ENCODE results near the gene PSMC3. TPM values are rescaled to one million over a fixed set of nuclear protein-coding genes. Genes with fewer than 3 reads are reported as not detected.

The PSMC3 gene
- total RNA-seq, 1 donor from 2014 or later: 126 TPM

GRCh38 chr11:47394322-47395222 lies 31.7 kb downstream of the PSMC3 start:
- peak; percentile 95 to 97 for DNase-seq (ENCODE audit: low read depth in 2 of 2)

DNA sequence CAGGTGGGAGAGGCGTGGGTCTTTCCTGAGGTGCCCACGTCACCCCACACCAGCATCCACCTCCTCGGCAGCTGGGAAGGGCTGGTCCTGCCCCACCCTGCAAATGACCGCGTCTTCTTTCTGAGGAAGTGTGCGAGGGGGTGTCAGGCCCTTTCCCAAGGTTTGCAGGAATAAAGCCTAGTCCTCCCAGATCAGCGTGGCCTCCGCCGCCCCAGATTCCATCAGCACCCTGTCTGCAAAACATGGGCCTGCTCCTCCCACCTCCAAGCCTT lies 32.3 kb downstream of the PSMC3 start:
- DNase-seq (ENCODE audit: low read depth in 2 of 2): no peak

DNA sequence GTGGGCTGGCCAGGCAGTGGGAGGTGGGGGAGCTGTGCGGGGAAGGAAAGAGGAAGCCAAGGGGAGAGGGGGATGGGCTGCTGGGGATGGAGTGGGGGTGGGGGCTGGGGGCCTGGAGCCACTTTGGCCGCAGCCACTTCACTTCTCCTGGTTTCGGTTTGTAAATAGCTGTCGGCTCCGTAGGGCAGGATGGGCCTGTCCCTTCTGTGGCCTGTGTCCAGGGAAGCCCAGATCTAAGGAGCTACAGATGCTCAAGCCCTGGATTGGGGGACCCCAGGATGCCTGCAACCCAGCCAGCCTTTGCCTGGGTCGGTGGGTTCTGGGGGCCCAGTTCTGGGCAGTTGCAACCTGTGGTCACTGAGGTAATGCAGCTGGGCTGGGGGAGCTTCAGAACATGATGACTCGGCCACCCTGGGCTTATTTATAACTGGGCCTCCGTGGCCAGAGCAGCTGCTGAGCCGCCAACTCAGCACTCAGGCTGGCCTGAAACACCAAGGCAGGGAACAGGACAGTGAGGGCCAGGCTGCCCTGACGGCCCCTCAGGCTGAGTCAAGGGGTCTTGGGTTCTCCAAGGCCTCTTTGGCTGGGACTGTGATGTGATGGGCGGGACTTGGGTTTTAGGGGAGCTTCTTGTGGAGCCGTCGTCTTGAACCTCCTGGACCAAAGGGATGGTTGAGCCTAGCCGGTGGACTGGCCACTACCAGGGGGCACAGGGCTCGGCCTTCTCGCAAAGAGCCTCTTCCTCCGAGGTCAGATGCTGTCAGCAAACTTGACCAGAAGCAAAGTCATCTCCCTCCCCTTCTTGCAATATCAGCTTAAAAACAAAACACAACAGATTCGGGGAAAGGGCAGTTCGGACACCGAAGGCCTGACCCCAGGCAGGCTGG lies 32.8 kb downstream of the PSMC3 start:
- peak; percentile 42 to 67 for DNase-seq (ENCODE audit: low read depth in 2 of 2)

DNA sequence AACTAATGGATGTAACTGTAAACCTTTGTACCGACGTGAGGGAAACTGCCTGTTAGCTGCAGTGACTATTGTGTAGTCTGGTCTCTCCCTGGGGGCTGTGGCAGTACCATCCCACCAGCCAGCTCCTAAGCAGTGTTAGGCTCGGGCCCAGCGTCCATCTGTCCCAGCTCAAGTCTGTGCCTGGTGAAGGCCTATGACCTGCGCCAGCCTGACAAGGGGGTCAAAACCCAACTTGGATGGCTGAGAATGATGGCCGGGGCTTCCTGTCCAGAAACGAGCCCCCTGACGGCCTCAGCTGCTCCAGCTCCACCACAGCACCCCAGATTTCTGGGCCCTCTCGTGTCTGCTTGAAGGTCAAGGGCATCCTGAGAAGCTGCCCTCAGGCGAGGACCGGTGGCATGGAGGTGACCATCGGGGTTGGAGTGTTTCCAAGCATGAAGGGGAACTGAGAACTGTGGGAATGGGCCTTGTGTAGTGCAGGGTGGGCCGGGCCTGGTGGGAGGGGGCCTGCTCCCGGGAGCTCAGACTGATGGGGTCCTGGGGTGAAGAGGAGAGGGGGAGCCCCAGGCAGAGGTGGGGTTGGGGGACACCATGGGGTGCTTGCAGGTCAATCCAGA lies 33.6 kb downstream of the PSMC3 start:
- no peak for DNase-seq (ENCODE audit: low read depth in 2 of 2)

- DNase-seq (ENCODE audit: low read depth in 2 of 2): no peak
Observed at GRCh38 chr11:47391711-47392432, 34.4 kb downstream of the PSMC3 start.

GRCh38 chr11:47391077-47391583 lies 35.1 kb downstream of the PSMC3 start:
- DNase-seq (ENCODE audit: low read depth in 2 of 2): no peak

- no peak for DNase-seq (ENCODE audit: low read depth in 2 of 2)
Observed at GRCh38 chr11:47390422-47390760, 35.8 kb downstream of the PSMC3 start.

GRCh38 chr11:47389577-47390421 lies 36.4 kb downstream of the PSMC3 start:
- DNase-seq (ENCODE audit: low read depth in 2 of 2): no peak

GRCh38 chr11:47388697-47389576 lies 37.3 kb downstream of the PSMC3 start:
- no peak for DNase-seq (ENCODE audit: low read depth in 2 of 2)

GRCh38 chr11:47387944-47388696 lies 38.1 kb downstream of the PSMC3 start:
- DNase-seq (ENCODE audit: low read depth in 2 of 2): no peak

DNA sequence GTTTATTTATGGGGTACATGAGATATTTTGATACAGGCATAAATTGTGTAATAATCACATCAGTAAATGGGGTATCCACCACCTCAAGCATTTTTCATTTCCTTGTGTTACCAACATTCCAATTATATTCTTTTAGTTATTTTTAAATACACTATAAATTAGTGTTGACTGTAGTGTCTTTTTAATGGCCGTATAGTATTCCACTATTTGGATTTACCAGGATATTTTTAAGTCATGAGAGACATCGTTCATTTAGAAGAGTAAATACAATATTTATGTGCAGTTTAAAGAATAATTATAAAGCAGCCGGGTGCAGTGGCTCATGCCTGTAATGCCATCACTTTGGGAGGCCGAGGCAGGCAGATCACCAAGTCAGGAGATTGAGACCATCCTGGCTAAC lies 41.7 kb downstream of the PSMC3 start:
- DNase-seq (ENCODE audit: low read depth in 2 of 2): no peak

- DNase-seq (ENCODE audit: low read depth in 2 of 2): no peak
Observed at GRCh38 chr11:47383071-47383470, 43.2 kb downstream of the PSMC3 start.

GRCh38 chr11:47380078-47380477 lies 46.2 kb downstream of the PSMC3 start:
- DNase-seq (ENCODE audit: low read depth in 2 of 2): no peak

DNA sequence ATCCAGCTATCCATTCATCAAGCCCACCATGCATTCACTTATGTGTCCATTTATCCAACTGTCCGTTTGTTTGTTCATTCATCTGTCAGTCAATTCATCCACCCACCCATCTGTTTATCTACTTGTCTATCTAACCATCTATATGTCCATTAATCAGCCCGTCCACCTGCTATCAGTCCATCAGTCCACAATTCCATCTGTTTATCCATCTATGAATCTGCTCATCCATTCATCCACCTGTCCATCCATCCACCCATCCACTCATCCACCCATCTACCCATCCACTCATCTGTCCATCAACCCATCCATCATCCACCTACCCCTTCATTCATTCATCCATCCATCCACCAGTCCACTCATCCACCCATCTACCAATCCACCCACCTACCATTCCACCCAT lies 46.9 kb downstream of the PSMC3 start:
- DNase-seq (ENCODE audit: low read depth in 2 of 2): no peak

DNA sequence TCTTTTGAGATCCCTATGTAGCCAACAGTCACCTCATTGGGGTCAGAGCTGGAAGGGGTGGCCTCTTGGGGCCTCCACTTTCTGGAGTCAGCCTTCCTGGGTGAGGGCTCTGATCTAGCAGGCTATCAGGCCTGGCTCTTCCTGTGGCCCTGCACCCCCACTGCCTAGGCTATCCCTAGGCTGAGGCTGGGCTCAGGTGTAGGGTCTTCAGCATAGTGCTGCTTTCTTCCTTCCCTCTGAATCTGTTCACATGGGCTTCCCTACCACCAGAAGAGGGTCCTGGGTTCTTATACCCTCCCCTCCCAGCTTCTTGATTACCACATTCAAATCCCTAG lies 47.4 kb downstream of the PSMC3 start:
- DNase-seq (ENCODE audit: low read depth in 2 of 2): no peak

DNA sequence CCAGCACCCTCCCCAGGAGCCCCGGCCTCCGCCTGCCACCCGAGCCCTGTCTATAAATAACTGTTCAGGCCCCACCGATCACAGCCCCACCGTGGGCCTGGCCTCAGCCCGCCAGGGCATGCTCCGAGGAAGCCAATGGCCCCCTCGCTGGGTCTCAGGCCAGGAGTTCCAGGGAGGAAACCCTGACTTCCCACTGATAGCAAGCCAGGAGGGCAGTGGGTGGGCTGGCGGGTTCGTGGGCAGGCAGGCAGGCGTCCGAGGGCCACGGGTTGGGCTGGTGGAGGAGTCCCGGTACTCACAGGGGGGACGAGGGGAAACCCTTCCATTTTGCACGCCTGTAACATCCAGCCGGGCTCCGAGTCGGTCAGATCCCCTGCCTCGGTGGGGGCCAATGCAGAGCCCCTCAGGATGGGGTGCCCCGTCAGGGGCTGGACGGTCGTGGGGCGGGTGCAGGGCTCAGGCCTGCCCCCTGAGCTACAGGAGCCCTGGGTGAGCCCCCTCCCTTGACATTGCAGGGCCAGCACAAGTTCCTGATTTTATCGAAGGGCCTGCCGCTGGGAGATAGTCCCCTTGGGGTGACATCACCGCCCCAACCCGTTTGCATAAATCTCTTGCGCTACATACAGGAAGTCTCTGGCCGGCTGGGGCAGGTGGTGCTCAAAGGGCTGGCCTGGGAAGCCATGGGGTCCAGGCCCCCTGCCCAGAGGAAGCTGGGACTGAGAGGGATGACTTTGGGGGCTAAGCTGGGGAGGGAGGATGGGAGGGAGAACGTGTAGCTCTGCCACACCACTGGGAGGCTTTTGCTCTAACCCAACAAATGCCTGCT lies 48.0 kb downstream of the PSMC3 start, which contains the start of gene SPI1:
Gene SPI1, minus strand, starts transcription at position 538 of the 826 bp plus-strand sequence. Its CDS starts 194 bp downstream, at position 344.
- DNase-seq (ENCODE audit: low read depth in 2 of 2): no peak

DNA sequence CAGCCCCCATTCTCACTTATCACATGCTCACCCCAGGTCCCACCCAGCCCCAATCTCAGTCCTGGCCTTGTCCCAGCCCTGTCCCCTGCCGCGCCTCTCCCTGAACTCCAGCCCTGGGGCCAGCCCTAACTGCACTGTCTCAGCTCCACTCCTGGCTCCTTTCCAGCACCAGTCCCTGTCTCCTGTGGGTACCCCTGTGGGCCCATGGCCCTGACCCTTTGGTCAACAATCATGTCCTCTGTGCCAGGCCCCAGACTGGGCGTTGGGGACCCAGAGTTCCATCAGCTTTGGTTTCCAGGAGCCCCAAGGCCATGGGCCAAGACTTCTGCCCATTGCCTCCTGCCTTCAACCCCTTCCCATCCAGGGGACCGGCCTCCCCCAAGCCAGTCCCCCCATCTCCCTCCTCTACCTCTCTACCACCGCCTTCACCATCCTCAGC lies 48.6 kb downstream of the PSMC3 start:
- DNase-seq (ENCODE audit: low read depth in 2 of 2): no peak
